Parathyroid adenoma (tissue), 2 donors: ENCODE results near the gene RASSF7.

ENCODE experiments used
- H2AFZ ChIP-seq: fragments of 300-600 bp; sonication (generic); one replicate; pipeline ENCODE4 v1.7.0; 2017; ENCODE audit warnings: antibody characterized with exemption, mild to moderate bottlenecking
- H3K27ac ChIP-seq: fragments of 300-600 bp; sonication (generic); one replicate; pipeline ENCODE4 v1.7.0; 2017
- H3K27me3 ChIP-seq: fragments of 300-600 bp; sonication (generic); one replicate; pipeline ENCODE4 v1.7.0; 2017; ENCODE audit warnings: low read length; ENCODE audit not compliant: control insufficient read depth, insufficient read depth
- H3K36me3 ChIP-seq: fragments of 300-600 bp; sonication (generic); one replicate; pipeline ENCODE4 v1.7.0; 2017; ENCODE audit warnings: low read length; ENCODE audit not compliant: control insufficient read depth, insufficient read depth
- H3K4me1 ChIP-seq: fragments of 300-600 bp; sonication (generic); one replicate; pipeline ENCODE4 v1.7.0; 2017; ENCODE audit warnings: control low read depth
- H3K4me2 ChIP-seq: fragments of 300-600 bp; sonication (generic); one replicate; pipeline ENCODE4 v1.7.0; 2017; ENCODE audit warnings: low read length
- H3K4me3 ChIP-seq: fragments of 300-600 bp; sonication (generic); one replicate; pipeline ENCODE4 v1.7.0; 2017; ENCODE audit warnings: low read depth, low read length
- H3K79me2 ChIP-seq: fragments of 300-600 bp; sonication (generic); one replicate; pipeline ENCODE4 v1.7.0; 2017; ENCODE audit warnings: control low read depth
- H3K9ac ChIP-seq: fragments of 300-600 bp; sonication (generic); one replicate; pipeline ENCODE4 v1.7.0; 2017; ENCODE audit warnings: mild to moderate bottlenecking
- H3K9me3 ChIP-seq: fragments of 300-600 bp; sonication (generic); one replicate; pipeline ENCODE4 v1.7.0; 2017; ENCODE audit warnings: low read length; ENCODE audit not compliant: control insufficient read depth
- TF ChIP-seq, protein P1 (sequence below): fragments of 300-600 bp; sonication (generic); IDR thresholded peaks from one replicate; pipeline ENCODE4 v1.7.0; 2017; ENCODE audit warnings: antibody characterized with exemption, mild to moderate bottlenecking
- donor health status: primary hyperparathyroidism.

The RASSF7 gene

DNA sequence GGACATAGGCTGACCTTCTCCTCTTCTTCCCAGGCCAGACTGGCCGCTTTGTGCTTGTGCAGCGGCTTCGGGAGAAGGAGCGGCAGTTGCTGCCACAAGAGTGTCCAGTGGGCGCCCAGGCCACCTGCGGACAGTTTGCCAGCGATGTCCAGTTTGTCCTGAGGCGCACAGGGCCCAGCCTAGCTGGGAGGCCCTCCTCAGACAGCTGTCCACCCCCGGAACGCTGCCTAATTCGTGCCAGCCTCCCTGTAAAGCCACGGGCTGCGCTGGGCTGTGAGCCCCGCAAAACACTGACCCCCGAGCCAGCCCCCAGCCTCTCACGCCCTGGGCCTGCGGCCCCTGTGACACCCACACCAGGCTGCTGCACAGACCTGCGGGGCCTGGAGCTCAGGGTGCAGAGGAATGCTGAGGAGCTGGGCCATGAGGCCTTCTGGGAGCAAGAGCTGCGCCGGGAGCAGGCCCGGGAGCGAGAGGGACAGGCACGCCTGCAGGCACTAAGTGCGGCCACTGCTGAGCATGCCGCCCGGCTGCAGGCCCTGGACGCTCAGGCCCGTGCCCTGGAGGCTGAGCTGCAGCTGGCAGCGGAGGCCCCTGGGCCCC is 1.4 kb downstream of the RASSF7 start:
- H3K4me1 ChIP-seq: no peaks in the 10 kb centered on the region
- no peak overlapping the region for H3K27ac ChIP-seq
- no peak overlapping the region for H2AFZ ChIP-seq

DNA sequence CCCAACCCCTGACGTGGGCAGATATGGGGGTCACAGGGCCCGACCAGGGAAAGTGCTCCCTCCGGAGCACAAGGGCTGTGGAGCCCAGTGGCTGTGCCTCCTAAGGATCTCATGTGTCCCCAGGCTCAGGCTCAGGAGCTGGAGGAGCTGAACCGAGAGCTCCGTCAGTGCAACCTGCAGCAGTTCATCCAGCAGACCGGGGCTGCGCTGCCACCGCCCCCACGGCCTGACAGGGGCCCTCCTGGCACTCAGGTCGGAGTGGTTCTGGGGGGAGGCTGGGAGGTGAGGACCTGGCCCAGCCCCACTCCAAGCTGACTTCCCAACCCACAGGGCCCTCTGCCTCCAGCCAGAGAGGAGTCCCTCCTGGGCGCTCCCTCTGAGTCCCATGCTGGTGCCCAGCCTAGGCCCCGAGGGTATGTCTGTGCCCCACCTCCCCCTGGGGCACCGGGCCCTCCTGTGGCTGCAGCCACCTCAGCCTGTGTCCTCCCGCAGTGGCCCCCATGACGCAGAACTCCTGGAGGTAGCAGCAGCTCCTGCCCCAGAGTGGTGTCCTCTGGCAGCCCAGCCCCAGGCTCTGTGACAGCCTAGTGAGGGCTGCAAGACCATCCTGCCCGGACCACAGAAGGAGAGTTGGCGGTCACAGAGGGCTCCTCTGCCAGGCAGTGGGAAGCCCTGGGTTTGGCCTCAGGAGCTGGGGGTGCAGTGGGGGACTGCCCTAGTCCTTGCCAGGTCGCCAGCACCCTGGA is 2.5 kb downstream of the RASSF7 start:
- H3K4me3 ChIP-seq: no peak overlapping the region
- no peaks in the 10 kb centered on the region for H3K27me3 ChIP-seq
- H3K79me2 ChIP-seq: no peaks in the 10 kb centered on the region
- no peak overlapping the region for H3K4me2 ChIP-seq
- no peaks in the 10 kb centered on the region for H3K36me3 ChIP-seq
- H3K9me3 ChIP-seq: no peaks in the 10 kb centered on the region
- no peak overlapping the region for H2AFZ ChIP-seq
- no peak overlapping the region for H3K9ac ChIP-seq
- H3K27ac ChIP-seq: no peak overlapping the region
- TF ChIP-seq, protein P1, sequence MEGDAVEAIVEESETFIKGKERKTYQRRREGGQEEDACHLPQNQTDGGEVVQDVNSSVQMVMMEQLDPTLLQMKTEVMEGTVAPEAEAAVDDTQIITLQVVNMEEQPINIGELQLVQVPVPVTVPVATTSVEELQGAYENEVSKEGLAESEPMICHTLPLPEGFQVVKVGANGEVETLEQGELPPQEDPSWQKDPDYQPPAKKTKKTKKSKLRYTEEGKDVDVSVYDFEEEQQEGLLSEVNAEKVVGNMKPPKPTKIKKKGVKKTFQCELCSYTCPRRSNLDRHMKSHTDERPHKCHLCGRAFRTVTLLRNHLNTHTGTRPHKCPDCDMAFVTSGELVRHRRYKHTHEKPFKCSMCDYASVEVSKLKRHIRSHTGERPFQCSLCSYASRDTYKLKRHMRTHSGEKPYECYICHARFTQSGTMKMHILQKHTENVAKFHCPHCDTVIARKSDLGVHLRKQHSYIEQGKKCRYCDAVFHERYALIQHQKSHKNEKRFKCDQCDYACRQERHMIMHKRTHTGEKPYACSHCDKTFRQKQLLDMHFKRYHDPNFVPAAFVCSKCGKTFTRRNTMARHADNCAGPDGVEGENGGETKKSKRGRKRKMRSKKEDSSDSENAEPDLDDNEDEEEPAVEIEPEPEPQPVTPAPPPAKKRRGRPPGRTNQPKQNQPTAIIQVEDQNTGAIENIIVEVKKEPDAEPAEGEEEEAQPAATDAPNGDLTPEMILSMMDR: no peak
- no peaks in the 10 kb centered on the region for H3K4me1 ChIP-seq

More for the DNA sequence above, 1.4 kb downstream of the RASSF7 start:
- Histone ChIP-seq H3K79me2 (no peaks in the 10 kb centered on the region), H3K36me3 (no peaks in the 10 kb centered on the region), H3K4me3 (no peak overlapping the region), H3K9me3 (no peaks in the 10 kb centered on the region), H3K9ac (no peak overlapping the region), H3K4me2 (no peak overlapping the region), H3K27me3 (no peaks in the 10 kb centered on the region)
- TF ChIP-seq, protein P1: no peak

DNA sequence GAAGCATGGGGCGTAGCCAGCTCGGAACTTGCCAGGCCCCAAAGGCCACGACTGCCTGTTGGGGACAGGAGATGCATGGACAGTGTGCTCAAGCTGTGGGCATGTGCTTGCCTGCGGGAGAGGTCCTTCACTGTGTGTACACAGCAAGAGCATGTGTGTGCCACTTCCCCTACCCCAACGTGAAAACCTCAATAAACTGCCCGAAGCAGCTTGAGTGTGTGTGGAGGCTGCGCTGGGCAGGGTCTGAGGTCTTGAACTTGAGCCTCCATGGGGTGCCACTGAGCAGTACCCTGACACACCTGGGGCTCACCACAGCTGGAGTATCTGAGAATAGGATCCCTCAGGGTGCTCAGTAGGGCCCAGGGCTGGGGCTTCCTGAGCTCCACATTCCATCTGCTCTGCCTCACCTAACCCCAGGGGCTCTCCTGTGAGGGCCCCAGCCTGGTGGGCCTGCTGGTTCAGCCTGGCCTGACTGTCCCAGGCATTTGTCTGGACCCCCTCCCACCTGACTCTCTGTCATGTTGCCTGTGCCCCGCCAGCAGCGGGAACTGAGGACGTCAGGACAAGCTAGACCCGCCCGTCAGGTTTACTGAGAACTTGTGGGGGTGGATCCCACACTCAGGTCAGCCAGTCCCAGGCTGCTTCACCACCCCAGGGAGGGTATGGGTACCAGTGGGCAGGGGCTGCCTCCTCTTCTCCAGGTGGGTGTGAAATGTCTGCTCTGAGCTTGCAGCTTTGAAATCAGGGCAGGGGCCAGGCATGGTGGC is 3.2 kb downstream of the RASSF7 start:
- TF ChIP-seq, protein P1: no peak
- Histone ChIP-seq H3K9me3 (no peaks in the 10 kb centered on the region), H3K27me3 (no peaks in the 10 kb centered on the region), H3K27ac (no peak overlapping the region), H3K9ac (no peak overlapping the region), H3K36me3 (no peaks in the 10 kb centered on the region), H3K4me2 (no peak overlapping the region), H3K4me3 (no peak overlapping the region), H2AFZ (no peak overlapping the region), H3K79me2 (no peaks in the 10 kb centered on the region), H3K4me1 (no peaks in the 10 kb centered on the region)

DNA sequence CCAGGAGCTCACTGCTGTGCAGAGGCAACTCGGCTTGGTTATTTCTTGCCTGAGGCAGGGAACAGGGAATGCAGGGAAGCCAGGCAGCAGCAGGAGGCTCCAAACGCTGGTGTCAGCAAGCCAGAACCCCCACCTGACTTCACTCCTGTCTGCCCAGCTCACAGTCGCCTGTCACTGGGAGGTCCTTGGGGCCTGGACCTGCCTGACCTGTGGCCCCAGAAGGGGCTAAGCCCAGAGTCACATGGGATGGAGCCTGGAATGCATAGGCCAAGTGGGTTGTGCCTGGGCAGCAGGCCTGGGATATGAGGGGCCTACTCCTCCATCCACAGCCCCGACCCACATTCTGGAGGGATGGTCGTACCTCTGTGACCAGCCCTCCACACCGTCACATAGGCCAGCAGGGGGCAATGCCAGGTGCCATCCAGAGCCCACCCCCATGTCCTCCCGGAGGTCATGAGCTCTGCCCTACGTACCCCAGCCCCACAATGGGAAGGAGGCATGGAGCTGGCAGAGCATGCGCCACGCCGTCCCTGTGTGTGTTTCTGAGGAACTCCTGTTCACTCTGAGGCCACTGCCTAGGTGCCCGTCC is 5.2 kb downstream of the RASSF7 start:
- no peak overlapping the region for H3K9ac ChIP-seq
- H3K36me3 ChIP-seq: no peaks in the 10 kb centered on the region
- H3K4me1 ChIP-seq: no peaks in the 10 kb centered on the region
- TF ChIP-seq, protein P1: no peak
- H3K27me3 ChIP-seq: no peaks in the 10 kb centered on the region
- no peaks in the 10 kb centered on the region for H3K9me3 ChIP-seq
- H3K4me2 ChIP-seq: no peak overlapping the region
- no peak overlapping the region for H3K27ac ChIP-seq
- no peak overlapping the region for H2AFZ ChIP-seq
- H3K4me3 ChIP-seq: no peak overlapping the region
- H3K79me2 ChIP-seq: no peaks in the 10 kb centered on the region
